Trophoblast cell (in vitro differentiated cells and primary cell): ENCODE data around the gene ZNF248.

Experiments used
- DNase-seq, 2 donors: peaks; one replicate each; pipeline ENCODE4 v3.0.0-alpha.2; 2016
- H2AFZ ChIP-seq: 2 replicates; pipeline ENCODE4 v1.6.1; 2013; ENCODE audit warnings: low read length, moderate library complexity, mild to moderate bottlenecking; ENCODE audit not compliant: insufficient read depth, poor library complexity
- H2AK5ac ChIP-seq: 2 replicates; pipeline ENCODE4 v1.6.1; 2013; ENCODE audit warnings: mild to moderate bottlenecking, low read length
- H2BK120ac ChIP-seq: 2 replicates; pipeline ENCODE4 v1.6.1; 2013; ENCODE audit warnings: low read length, mild to moderate bottlenecking, moderate library complexity; ENCODE audit not compliant: insufficient read depth, poor library complexity
- H2BK12ac ChIP-seq: 2 replicates; pipeline ENCODE4 v1.6.1; 2013; ENCODE audit warnings: mild to moderate bottlenecking, low read length, moderate library complexity
- H2BK5ac ChIP-seq: 2 replicates; pipeline ENCODE4 v1.6.1; 2013; ENCODE audit warnings: low read length, low read depth, moderate library complexity, mild to moderate bottlenecking; ENCODE audit not compliant: poor library complexity
- H3K14ac ChIP-seq: 2 replicates; pipeline ENCODE4 v1.6.1; 2013; ENCODE audit warnings: mild to moderate bottlenecking, low read length
- H3K18ac ChIP-seq: 2 replicates; pipeline ENCODE4 v1.6.1; 2013; ENCODE audit warnings: mild to moderate bottlenecking, low read length
- H3K23ac ChIP-seq: 2 replicates; pipeline ENCODE4 v1.6.1; 2013; ENCODE audit warnings: low read length
- H3K27ac ChIP-seq: 2 replicates; pipeline ENCODE4 v1.5.1; 2013; ENCODE audit warnings: low read depth, mild to moderate bottlenecking, inconsistent platforms, low read length, moderate library complexity
- H3K27me3 ChIP-seq: 2 replicates; pipeline ENCODE4 v1.6.1; 2013; ENCODE audit warnings: inconsistent platforms, mild to moderate bottlenecking, low read length, moderate library complexity; ENCODE audit not compliant: insufficient read depth
- H3K36me3 ChIP-seq, 2 experiments: 1 replicate in 1 of 2; 2 replicates in 1 of 2; pipeline ENCODE4 v1.6.1; 2013; ENCODE audit warnings: low read length in 2 of 2, mild to moderate bottlenecking in 2 of 2, moderate library complexity in 1 of 2; ENCODE audit not compliant: insufficient read depth in 2 of 2, control insufficient read depth in 1 of 2
- H3K4ac ChIP-seq: 2 replicates; pipeline ENCODE4 v1.6.1; 2013; ENCODE audit warnings: low read depth, mild to moderate bottlenecking, low read length, moderate library complexity
- H3K4me1 ChIP-seq, 2 experiments: 1 replicate in 1 of 2; 2 replicates in 1 of 2; pipeline ENCODE4 v1.6.1; 2013; ENCODE audit warnings: low read length in 2 of 2, mild to moderate bottlenecking in 2 of 2, moderate library complexity in 1 of 2; ENCODE audit not compliant: insufficient read depth in 2 of 2, control insufficient read depth in 1 of 2
- H3K4me2 ChIP-seq: 2 replicates; pipeline ENCODE4 v1.6.1; 2013; ENCODE audit warnings: inconsistent platforms, mild to moderate bottlenecking, low read length, moderate library complexity
- H3K4me3 ChIP-seq: 2 replicates; pipeline ENCODE4 v1.5.1; 2013; ENCODE audit warnings: mild to moderate bottlenecking, low read depth, low read length, inconsistent platforms
- H3K79me1 ChIP-seq: one replicate; pipeline ENCODE4 v1.6.1; 2013; ENCODE audit warnings: low read length
- H3K79me2 ChIP-seq: 2 replicates; pipeline ENCODE4 v1.6.1; 2013; ENCODE audit warnings: low read length, mild to moderate bottlenecking; ENCODE audit not compliant: control insufficient read depth, insufficient read depth, poor library complexity
- H3K9ac ChIP-seq: 2 replicates; pipeline ENCODE4 v1.6.1; 2013; ENCODE audit warnings: mild to moderate bottlenecking, low read length
- H3K9me3 ChIP-seq: 2 replicates; pipeline ENCODE4 v1.6.1; 2013; ENCODE audit warnings: low read depth, mild to moderate bottlenecking, control low read depth, inconsistent platforms, low read length; ENCODE audit not compliant: insufficient read depth
- H4K12ac ChIP-seq: 2 replicates; pipeline ENCODE4 v1.6.1; 2013; ENCODE audit warnings: low read depth, mild to moderate bottlenecking, low read length, moderate library complexity
- H4K8ac ChIP-seq: 2 replicates; pipeline ENCODE4 v1.6.1; 2013; ENCODE audit warnings: low read depth, mild to moderate bottlenecking, low read length, moderate library complexity
- H4K91ac ChIP-seq: one replicate; pipeline ENCODE4 v1.6.1; 2013; ENCODE audit warnings: low read depth, mild to moderate bottlenecking, low read length, moderate library complexity
- WGBS: extraction: QIAGEN DNeasy Blood & Tissue Kit; methylation state at CpG from one replicate; pipeline ENCODE4 v1.1.7; 2013; ENCODE audit warnings: missing lambda C conversion rate; ENCODE audit not compliant: insufficient read length, insufficient coverage; ENCODE audit errors: extremely low coverage; 5-methylcytosine and 5-hydroxymethylcytosine counted together

The ZNF248 gene

DNA sequence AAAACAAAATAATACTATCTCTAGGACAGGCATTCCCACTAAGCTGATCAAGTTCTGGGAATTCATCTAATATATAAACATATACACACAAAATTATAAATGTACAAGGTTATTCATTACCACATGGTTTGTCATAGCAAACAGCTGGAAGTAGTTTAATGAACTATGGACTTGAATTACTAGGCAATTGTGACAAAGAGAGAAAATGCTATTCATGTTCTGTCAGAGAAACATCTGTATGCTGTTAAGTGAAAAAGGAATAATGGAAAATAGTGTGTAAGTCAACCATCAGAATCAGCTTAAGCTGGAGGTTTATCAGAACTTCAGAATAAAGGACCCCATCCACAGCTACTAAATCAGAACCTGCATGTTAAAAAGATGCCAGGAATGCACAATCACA, 2.8 kb downstream of the ZNF248 start:
- no peaks in the 10 kb centered on the region for H3K9me3 ChIP-seq
- H3K79me1 ChIP-seq, result peaks cover 3% of the 10 kb centered on the region
- H3K9ac ChIP-seq, result no peak overlapping the region
- no peak overlapping the region for H2BK5ac ChIP-seq
- H3K27ac ChIP-seq, result no peak overlapping the region
- no peaks in the 10 kb centered on the region for H3K27me3 ChIP-seq
- H4K12ac ChIP-seq, result no peak overlapping the region
- H2AFZ ChIP-seq, result no peak overlapping the region
- no peaks in the 10 kb centered on the region for H3K4me1 ChIP-seq
- no peak overlapping the region for H4K8ac ChIP-seq
- H2AK5ac ChIP-seq, result no peak overlapping the region
- no peaks in the 10 kb centered on the region for H3K36me3 ChIP-seq
- H2BK120ac ChIP-seq, result no peak overlapping the region
- H3K14ac ChIP-seq, result no peak overlapping the region
- no peak overlapping the region for H3K4ac ChIP-seq
- no peak overlapping the region for H3K4me2 ChIP-seq
- H3K4me3 ChIP-seq, result no peak overlapping the region
- H3K18ac ChIP-seq, result no peak overlapping the region
- H3K23ac ChIP-seq, result no peak overlapping the region
- no peak overlapping the region for H2BK12ac ChIP-seq
- DNase-seq, result no peak
- H4K91ac ChIP-seq, result no peak overlapping the region
- H3K79me2 ChIP-seq, result peaks cover 3% of the 10 kb centered on the region

DNA sequence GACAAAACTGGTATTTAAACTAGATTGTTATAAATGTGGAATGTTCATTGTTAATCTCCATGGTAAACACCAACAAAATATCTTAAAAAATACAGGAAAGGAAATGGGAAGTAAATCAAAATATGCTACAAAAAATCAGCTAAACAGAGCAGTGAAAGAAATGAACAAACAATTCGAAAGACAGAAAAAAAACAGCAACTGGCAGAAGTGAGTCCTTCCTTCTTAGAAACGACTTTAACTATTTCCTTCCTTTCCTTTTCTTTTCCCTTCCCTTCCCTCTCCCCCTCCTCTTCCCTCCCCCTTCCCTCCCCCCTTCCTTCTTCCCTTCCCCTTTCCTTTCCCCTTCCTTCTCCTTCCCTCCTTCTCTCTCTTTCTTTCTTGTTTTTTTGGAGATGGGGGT, 12.8 kb downstream of the ZNF248 start:
- Histone ChIP-seq H4K8ac (no peak overlapping the region), H3K4ac (no peak overlapping the region), H2BK5ac (no peak overlapping the region), H3K79me2 (no peaks in the 10 kb centered on the region), H3K4me3 (no peak overlapping the region), H3K14ac (no peak overlapping the region), H2BK120ac (no peak overlapping the region), H3K4me1 (no peaks in the 10 kb centered on the region), H4K91ac (no peak overlapping the region), H2AFZ (no peak overlapping the region), H3K36me3 (no peaks in the 10 kb centered on the region), H3K23ac (no peak overlapping the region), H3K79me1 (no peaks in the 10 kb centered on the region), H4K12ac (no peak overlapping the region), H3K27me3 (no peaks in the 10 kb centered on the region), H3K18ac (no peak overlapping the region), H2BK12ac (no peak overlapping the region), H3K27ac (no peak overlapping the region), H2AK5ac (no peak overlapping the region), H3K9ac (no peak overlapping the region), H3K9me3 (peaks cover 4% of the 10 kb centered on the region), H3K4me2 (no peak overlapping the region)
- DNase-seq, result no peak
- no CpG with 5 or more reads among the region's 2 CpGs for WGBS

GRCh38 chr10:37839243-37839642, 18.2 kb downstream of the ZNF248 start:
- no peak for DNase-seq
- Histone ChIP-seq H2BK12ac (no peak overlapping the region), H3K23ac (no peak overlapping the region), H3K4ac (no peak overlapping the region), H3K14ac (no peak overlapping the region), H3K4me1 (no peaks in the 10 kb centered on the region), H2BK120ac (no peak overlapping the region), H3K36me3 (peaks cover 3 to 5% of the 10 kb centered on the region in 2 experiments), H3K27me3 (no peaks in the 10 kb centered on the region), H3K79me1 (no peaks in the 10 kb centered on the region), H3K27ac (no peak overlapping the region), H3K9me3 (no peaks in the 10 kb centered on the region), H4K91ac (no peak overlapping the region), H3K9ac (no peak overlapping the region), H4K12ac (no peak overlapping the region), H3K4me3 (no peak overlapping the region), H2AK5ac (no peak overlapping the region), H4K8ac (no peak overlapping the region), H3K79me2 (no peaks in the 10 kb centered on the region), H2BK5ac (no peak overlapping the region), H3K18ac (no peak overlapping the region), H2AFZ (no peak overlapping the region), H3K4me2 (no peak overlapping the region)
- no CpG with 5 or more reads among the region's 2 CpGs for WGBS

- H4K12ac ChIP-seq, result no peak overlapping the region
- no peak overlapping the region for H3K14ac ChIP-seq
- no peaks in the 10 kb centered on the region for H3K27me3 ChIP-seq
- H3K9ac ChIP-seq, result no peak overlapping the region
- no peak overlapping the region for H2BK5ac ChIP-seq
- WGBS, result no CpG with 5 or more reads among the region's 4 CpGs
- no peaks in the 10 kb centered on the region for H3K79me2 ChIP-seq
- no peak overlapping the region for H4K91ac ChIP-seq
- no peaks in the 10 kb centered on the region for H3K4me1 ChIP-seq
- no peak overlapping the region for H2BK12ac ChIP-seq
- peaks cover 0 to 12% of the 10 kb centered on the region in 2 experiments for H3K36me3 ChIP-seq
- no peaks in the 10 kb centered on the region for H3K9me3 ChIP-seq
- H3K4ac ChIP-seq, result no peak overlapping the region
- H3K4me2 ChIP-seq, result no peak overlapping the region
- no peak overlapping the region for H3K27ac ChIP-seq
- no peak overlapping the region for H4K8ac ChIP-seq
- no peaks in the 10 kb centered on the region for H3K79me1 ChIP-seq
- H3K23ac ChIP-seq, result no peak overlapping the region
- no peak for DNase-seq
- no peak overlapping the region for H2AFZ ChIP-seq
- no peak overlapping the region for H2BK120ac ChIP-seq
- no peak overlapping the region for H2AK5ac ChIP-seq
- no peak overlapping the region for H3K4me3 ChIP-seq
- no peak overlapping the region for H3K18ac ChIP-seq
Measured at GRCh38 chr10:37831495-37832333, 25.7 kb downstream of the ZNF248 start.
